RWPE2 (cell line): ENCODE data around the gene HDDC3.

Source experiments
- ATAC-seq: fragments of 200-7000 bp; cut with Tn5 transposase; 3 replicates; pipeline ENCODE4 v1.9.1; 2021; ENCODE audit warnings: low read depth
- DNase-seq: peaks from one replicate; pipeline ENCODE4 v3.0.0-alpha.2; 2020; ENCODE audit warnings: low spot score
- H3K27ac ChIP-seq: fragments of 450-650 bp; 2 replicates; pipeline ENCODE4 v1.5.1; 2017; ENCODE audit warnings: mild to moderate bottlenecking; ENCODE audit not compliant: poor library complexity, severe bottlenecking
- H3K27me3 ChIP-seq: fragments of 250-450 bp; sonication (Bioruptor Pico); 2 replicates; pipeline ENCODE4 v1.5.1; 2021; ENCODE audit warnings: mild to moderate bottlenecking, moderate library complexity; ENCODE audit not compliant: insufficient read depth, poor library complexity, severe bottlenecking
- H3K36me3 ChIP-seq: fragments of 250-450 bp; sonication (Bioruptor Pico); 2 replicates; pipeline ENCODE4 v1.5.1; 2020; ENCODE audit warnings: low read depth, mild to moderate bottlenecking, moderate library complexity
- H3K4me1 ChIP-seq: fragments of 250-450 bp; sonication (Bioruptor Pico); 2 replicates; pipeline ENCODE4 v1.5.1; 2021; ENCODE audit warnings: mild to moderate bottlenecking, moderate library complexity; ENCODE audit not compliant: insufficient read depth, poor library complexity, severe bottlenecking
- H3K4me3 ChIP-seq: fragments of 250-450 bp; sonication (Bioruptor Pico); 2 replicates; pipeline ENCODE4 v1.5.1; 2021; ENCODE audit warnings: mild to moderate bottlenecking, moderate library complexity; ENCODE audit not compliant: severe bottlenecking
- H3K9me3 ChIP-seq: fragments of 250-450 bp; sonication (Bioruptor Pico); 2 replicates; pipeline ENCODE4 v1.5.1; 2021; ENCODE audit warnings: mild to moderate bottlenecking, moderate library complexity; ENCODE audit not compliant: severe bottlenecking
- CTCF ChIP-seq: fragments of 450-650 bp; IDR thresholded peaks from one replicate; pipeline ENCODE4 v1.5.1; 2017; ENCODE audit warnings: mild to moderate bottlenecking, moderate library complexity; ENCODE audit not compliant: poor library complexity, severe bottlenecking

The HDDC3 gene

GRCh38 chr15:90953947-90954711 is 21.8 kb upstream of the HDDC3 start:
- no peak for DNase-seq
- Histone ChIP-seq H3K27ac (peak overlapping the region; percentile 76), H3K9me3 (no peaks in the 10 kb centered on the region), H3K4me3 (no peak overlapping the region), H3K27me3 (no peaks in the 10 kb centered on the region), H3K4me1 (peaks cover 12% of the 10 kb centered on the region), H3K36me3 (peaks cover 44% of the 10 kb centered on the region)
- no peak for ATAC-seq
- TF ChIP-seq CTCF, result no peak

- Histone ChIP-seq H3K27ac (no peak overlapping the region), H3K36me3 (peaks cover 49% of the 10 kb centered on the region), H3K4me3 (no peak overlapping the region), H3K4me1 (peaks cover 14% of the 10 kb centered on the region), H3K27me3 (no peaks in the 10 kb centered on the region), H3K9me3 (no peaks in the 10 kb centered on the region)
- no peak for ATAC-seq
- DNase-seq, result no peak
- no peak for TF ChIP-seq CTCF
Observed at GRCh38 chr15:90952901-90953677, 20.7 kb upstream of the HDDC3 start.

GRCh38 chr15:90950676-90951075 is 18.3 kb upstream of the HDDC3 start:
- Histone ChIP-seq H3K4me3 (no peak overlapping the region), H3K36me3 (peaks cover 66% of the 10 kb centered on the region), H3K27ac (no peak overlapping the region), H3K27me3 (no peaks in the 10 kb centered on the region), H3K4me1 (peaks cover 9% of the 10 kb centered on the region), H3K9me3 (no peaks in the 10 kb centered on the region)
- no peak for TF ChIP-seq CTCF
- DNase-seq (no peak), ATAC-seq (no peak)

- H3K27ac ChIP-seq, result peak overlapping the region; percentile 36
- no peak for DNase-seq
- TF ChIP-seq CTCF, result no peak
- H3K27me3 ChIP-seq, result no peaks in the 10 kb centered on the region
- H3K4me1 ChIP-seq, result peaks cover 9% of the 10 kb centered on the region
- no peak overlapping the region for H3K4me3 ChIP-seq
- no peak for ATAC-seq
- H3K9me3 ChIP-seq, result no peaks in the 10 kb centered on the region
- peaks cover 72% of the 10 kb centered on the region for H3K36me3 ChIP-seq
Observed at GRCh38 chr15:90949979-90950675, 17.8 kb upstream of the HDDC3 start.
